H1 (cell line): Measurements from ENCODE around the gene LURAP1L. TPM values are rescaled to one million over a fixed set of nuclear protein-coding genes. Genes with fewer than 3 reads are reported as not detected.

Source experiments
- CTCF ChIA-PET: fragments of 300-600 bp; sonication (Branson Sonifier 250); formaldehyde crosslinking; loops from one replicate; lab custom pipeline; 2021; ENCODE audit not compliant: partially characterized antibody; lab: Charles Lee
- POLR2A ChIA-PET: fragments of 300-600 bp; sonication (Branson Sonifier 250); formaldehyde crosslinking; loops from one replicate; lab custom pipeline; 2021; ENCODE audit warnings: inconsistent platforms; ENCODE audit not compliant: partially characterized antibody; lab: Charles Lee
- DNase-seq, 2 experiments: peaks; one replicate each; pipeline versions ENCODE4 v3.0.0 to v3.0.0-alpha.2; 2010 to 2022; ENCODE audit warnings: low spot score in 2 of 2, low read depth in 1 of 2, mixed read lengths in 1 of 2
- FAIRE-seq: peaks from 2 replicates; lab custom pipeline; 2011; peaks lifted over from hg19 to GRCh38; lab: Jason Lieb, UNC
- H2AFZ ChIP-seq: 2 replicates; pipeline ENCODE4 v1.8.1; 2012; ENCODE audit warnings: low read length, inconsistent platforms
- H2AK5ac ChIP-seq: 2 replicates; pipeline ENCODE4 v1.6.1; 2013; ENCODE audit warnings: low read depth, low read length
- H2BK120ac ChIP-seq: replicated peaks from 2 replicates; pipeline ENCODE3; 2013; ENCODE audit warnings: low read depth, low read length, inconsistent platforms
- H2BK12ac ChIP-seq: 2 replicates; pipeline ENCODE4 v1.6.1; 2013; ENCODE audit warnings: low read depth, low read length
- H2BK15ac ChIP-seq: 2 replicates; pipeline ENCODE4 v1.6.1; 2013; ENCODE audit warnings: low read length
- H2BK20ac ChIP-seq: 2 replicates; pipeline ENCODE4 v1.6.1; 2013; ENCODE audit warnings: low read length
- H2BK5ac ChIP-seq: 2 replicates; pipeline ENCODE4 v1.6.1; 2013; ENCODE audit warnings: low read depth, low read length
- H3K14ac ChIP-seq: 2 replicates; pipeline ENCODE4 v1.6.1; 2013; ENCODE audit warnings: inconsistent platforms; ENCODE audit not compliant: insufficient read length
- H3K18ac ChIP-seq: 2 replicates; pipeline ENCODE4 v1.6.1; 2013; ENCODE audit warnings: low read length; ENCODE audit errors: extremely low read depth
- H3K23ac ChIP-seq: 2 replicates; pipeline ENCODE4 v1.6.1; 2013; ENCODE audit warnings: inconsistent platforms; ENCODE audit not compliant: insufficient read length
- H3K23me2 ChIP-seq: 2 replicates; pipeline ENCODE4 v1.6.1; 2013; ENCODE audit warnings: low read depth, low read length
- H3K27ac ChIP-seq: 2 replicates; pipeline ENCODE4 v1.6.1; 2011; ENCODE audit warnings: low read depth, low read length, inconsistent platforms
- H3K27me3 ChIP-seq, 4 experiments: replicated peaks in 1 of 4; 1 replicate in 1 of 4; 2 replicates in 3 of 4; pipeline versions ENCODE4 v1.6.1 to v1.8.1; 2011 to 2013; ENCODE audit warnings: low read length in 3 of 4, mild to moderate bottlenecking in 3 of 4, inconsistent platforms in 2 of 4, mixed read lengths in 2 of 4, moderate library complexity in 1 of 4; ENCODE audit not compliant: control insufficient read depth in 3 of 4, insufficient read depth in 3 of 4; ENCODE audit errors: extremely low read depth in 1 of 4
- H3K36me3 ChIP-seq, 4 experiments: 2 replicates each; pipeline versions ENCODE4 v1.6.1 to v1.8.1; 2011 to 2013; ENCODE audit warnings: mild to moderate bottlenecking in 4 of 4, low read length in 3 of 4, moderate library complexity in 2 of 4, control low read depth in 1 of 4, inconsistent platforms in 1 of 4; ENCODE audit not compliant: insufficient read depth in 4 of 4, control insufficient read depth in 2 of 4
- H3K4ac ChIP-seq: replicated peaks from 2 replicates; pipeline ENCODE3; 2013; ENCODE audit warnings: low read length, low read depth, mixed read lengths, inconsistent platforms; ENCODE audit not compliant: insufficient read length
- H3K4me1 ChIP-seq, 4 experiments: replicated peaks in 1 of 4; 1 replicate in 1 of 4; 2 replicates in 3 of 4; pipeline versions ENCODE4 v1.6.1 to v1.8.1; 2011 to 2013; ENCODE audit warnings: low read length in 3 of 4, inconsistent platforms in 2 of 4, mixed read lengths in 1 of 4; ENCODE audit not compliant: insufficient read depth in 4 of 4, control insufficient read depth in 3 of 4
- H3K4me2 ChIP-seq, 2 experiments: 2 replicates each; pipeline versions ENCODE4 v1.6.1 to v1.8.1; 2011 to 2013; ENCODE audit warnings: low read depth in 2 of 2, low read length in 2 of 2, control low read depth in 1 of 2, inconsistent platforms in 1 of 2, mild to moderate bottlenecking in 1 of 2; ENCODE audit not compliant: insufficient read depth in 1 of 2
- H3K4me3 ChIP-seq, 4 experiments: fragments of 200-600, 300-600 bp in 1 of 4; sonication (generic), shearing (Covaris generic), sonication (Bioruptor Twin) in 1 of 4; 2 replicates each; pipeline versions ENCODE4 v1.5.1 to v1.8.1; 2011 to 2016; ENCODE audit warnings: low read length in 4 of 4, low read depth in 3 of 4, control low read depth in 2 of 4, inconsistent platforms in 2 of 4, mild to moderate bottlenecking in 2 of 4, mixed read lengths in 1 of 4, moderate library complexity in 1 of 4; ENCODE audit not compliant: insufficient read depth in 2 of 4; ENCODE audit errors: extremely low read depth in 1 of 4
- H3K56ac ChIP-seq: replicated peaks from 2 replicates; pipeline ENCODE3; 2013; ENCODE audit warnings: low read depth, mild to moderate bottlenecking, mixed read lengths, low read length, inconsistent platforms; ENCODE audit not compliant: insufficient read length
- H3K79me1 ChIP-seq: 2 replicates; pipeline ENCODE4 v1.6.1; 2013; ENCODE audit warnings: low read depth, low read length, control low read depth
- H3K79me2 ChIP-seq, 2 experiments: 2 replicates each; pipeline versions ENCODE4 v1.6.1 to v1.8.1; 2012 to 2013; ENCODE audit warnings: low read length in 2 of 2, mild to moderate bottlenecking in 2 of 2, inconsistent platforms in 1 of 2; ENCODE audit not compliant: insufficient read depth in 2 of 2, control insufficient read depth in 1 of 2
- H3K9ac ChIP-seq, 4 experiments: replicated peaks in 1 of 4; 1 replicate in 1 of 4; 2 replicates in 3 of 4; pipeline versions ENCODE4 v1.6.1 to v1.8.1; 2011 to 2013; ENCODE audit warnings: low read depth in 3 of 4, low read length in 3 of 4, control low read depth in 2 of 4, mild to moderate bottlenecking in 2 of 4, moderate library complexity in 2 of 4, inconsistent platforms in 1 of 4; ENCODE audit errors: extremely low read depth in 1 of 4
- H3K9me3 ChIP-seq, 2 experiments: 2 replicates each; pipeline versions ENCODE4 v1.6.1 to v1.8.1; 2012 to 2013; ENCODE audit warnings: mild to moderate bottlenecking in 2 of 2, moderate library complexity in 2 of 2, control low read depth in 1 of 2, inconsistent platforms in 1 of 2, low read depth in 1 of 2, low read length in 1 of 2, mixed read lengths in 1 of 2; ENCODE audit not compliant: insufficient read depth in 2 of 2
- H4K20me1 ChIP-seq, 2 experiments: replicated peaks in 1 of 2; 2 replicates each; pipeline versions ENCODE3 to v1.8.1; 2011 to 2013; ENCODE audit warnings: inconsistent platforms in 2 of 2, low read length in 2 of 2, mild to moderate bottlenecking in 1 of 2; ENCODE audit not compliant: insufficient read depth in 2 of 2, control insufficient read depth in 1 of 2
- H4K5ac ChIP-seq: 2 replicates; pipeline ENCODE4 v1.6.1; 2013; ENCODE audit warnings: low read length, low read depth, mixed read lengths, inconsistent platforms; ENCODE audit not compliant: insufficient read length
- H4K8ac ChIP-seq: 2 replicates; pipeline ENCODE4 v1.8.0; 2013; ENCODE audit warnings: mild to moderate bottlenecking, moderate library complexity, low read length, inconsistent platforms; ENCODE audit not compliant: insufficient read depth; ENCODE audit errors: extremely low read depth
- H4K91ac ChIP-seq: replicated peaks from 2 replicates; pipeline ENCODE3; 2013; ENCODE audit warnings: low read length, mixed read lengths, inconsistent platforms; ENCODE audit not compliant: insufficient read length
- BRCA1 ChIP-seq: IDR thresholded peaks from 2 replicates; pipeline ENCODE4 v1.6.1; 2012; ENCODE audit warnings: low read depth, low read length, improper control_type of control experiment
- CBX8 ChIP-seq: fragments of 300-800, 300-1000 bp; sonication (generic); IDR thresholded peaks from 2 replicates; pipeline ENCODE4 v1.7.1; 2016; ENCODE audit warnings: low read depth, low read length, borderline replicate concordance
- EGR1 ChIP-seq: IDR thresholded peaks from 2 replicates; pipeline ENCODE4 v1.6.1; 2011; ENCODE audit warnings: low read depth, low read length, borderline replicate concordance
- HDAC6 ChIP-seq: IDR thresholded peaks from one replicate; pipeline ENCODE4 v1.7.1; 2012; ENCODE audit warnings: low read depth, mild to moderate bottlenecking, inconsistent platforms, low read length, moderate library complexity
- POU5F1 ChIP-seq: IDR thresholded peaks from 2 replicates; pipeline ENCODE4 v1.6.1; 2011; ENCODE audit warnings: low read depth, mild to moderate bottlenecking, low read length, moderate library complexity
- SRF ChIP-seq: IDR thresholded peaks from 2 replicates; pipeline ENCODE4 v1.6.1; 2011; ENCODE audit warnings: mild to moderate bottlenecking, low read depth, low read length, moderate library complexity
- TCF12 ChIP-seq: IDR thresholded peaks from 2 replicates; pipeline ENCODE4 v1.6.1; 2011; ENCODE audit warnings: low read depth, mild to moderate bottlenecking, low read length
- YY1 ChIP-seq: IDR thresholded peaks from 2 replicates; pipeline ENCODE4 v1.6.1; 2011; ENCODE audit warnings: low read depth, mild to moderate bottlenecking, low read length
- WGBS, 2 experiments: shearing (Covaris generic) in 1 of 2; methylation state at CpG; one replicate each; pipeline versions ENCODE4 v1.1.6 to v1.1.7; 2013 to 2015; ENCODE audit warnings: low lambda C conversion rate in 2 of 2, mixed read lengths in 2 of 2, inconsistent platforms in 1 of 2, low coverage in 1 of 2, missing lambda C conversion rate in 1 of 2; ENCODE audit not compliant: insufficient replicate concordance in 2 of 2, insufficient coverage in 1 of 2, insufficient read length in 1 of 2; ENCODE audit errors: extremely low coverage in 1 of 2, missing lambda C conversion rate in 1 of 2; 5-methylcytosine and 5-hydroxymethylcytosine counted together
- polyA plus RNA-seq, 7 experiments: library from polyadenylated mRNA; depleted of rRNA in 3 of 7; stranded (reverse) in 5 of 7; unstranded in 2 of 7; fragments of >200 nt in 5 of 7; fragments of 200-250 nt in 2 of 7; gene quantifications; 1 replicate in 5 of 7; 2 replicates in 1 of 7; 4 replicates in 1 of 7; pipeline versions ENCODE4 v1.2.1 to v1.2.3, GENCODE V29; 2011 to 2013; ENCODE audit warnings: missing spikeins in 2 of 7, mixed read lengths in 2 of 7
- total RNA-seq: library from RNA; stranded (reverse); fragmentation: NEBNext Ultra II Directional; extraction: Animal tissue kit (Norgen Biotek cat#: 25700); gene quantifications from 2 replicates; pipeline ENCODE4 v1.2.1, GENCODE V29; 2021

The LURAP1L gene
- total and polyA plus RNA-seq, 2 of the 8 experiments (the other 6 are each of a cell fraction or from before 2014, with no cell fraction given), result 0.63 to 1.2 TPM

DNA sequence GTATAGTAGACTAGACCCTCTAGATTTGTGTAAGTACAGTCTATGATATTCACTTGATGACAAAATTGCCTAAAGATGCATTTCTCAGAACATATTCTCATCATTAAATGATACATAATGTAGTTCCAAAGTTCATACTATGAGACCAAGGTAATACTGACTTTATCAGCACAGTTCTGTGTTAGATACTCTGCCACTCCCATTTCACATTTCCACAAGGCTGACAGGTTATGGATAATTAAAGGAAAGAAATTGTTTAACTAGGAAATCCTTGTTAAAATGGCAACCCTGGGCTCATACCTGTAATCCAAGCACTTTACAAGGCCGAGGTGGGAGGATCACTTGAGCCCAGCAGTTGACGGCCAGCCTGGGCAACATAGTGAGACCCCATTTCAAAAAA lies 48.0 kb upstream of the LURAP1L start:
- H3K4me1 ChIP-seq, result no peaks in the 10 kb centered on the region
- no peaks in the 10 kb centered on the region for H4K20me1 ChIP-seq
- H2BK20ac ChIP-seq, result no peak overlapping the region
- H3K4me2 ChIP-seq, result no peak overlapping the region
- H4K5ac ChIP-seq, result no peak overlapping the region
- no peaks in the 10 kb centered on the region for H3K36me3 ChIP-seq
- H3K79me1 ChIP-seq, result no peaks in the 10 kb centered on the region
- no peak overlapping the region for H3K4me3 ChIP-seq
- H3K18ac ChIP-seq, result no peak overlapping the region
- H3K9me3 ChIP-seq, result no peaks in the 10 kb centered on the region
- no peak overlapping the region for H2BK120ac ChIP-seq
- no peak overlapping the region for H2BK5ac ChIP-seq
- DNase-seq, result no peak
- no peak overlapping the region for H4K91ac ChIP-seq
- CTCF ChIA-PET, result interaction anchor here (1.1 to 6.4 kb wide), 4 partner anchors 22 to 158 kb away, joined by 5 to 30 read pairs (median 5); partner anchors contain the start of gene LURAP1L
- no peak overlapping the region for H2BK12ac ChIP-seq
- H3K27ac ChIP-seq, result no peak overlapping the region
- no peak overlapping the region for H3K4ac ChIP-seq
- H3K23me2 ChIP-seq, result no peaks in the 10 kb centered on the region
- no peak overlapping the region for H3K56ac ChIP-seq
- 98% methylated on average over 2 of the region's 2 CpGs; no CpG with 5 or more reads in 1 of the 2 experiments for WGBS, 2 experiments
- H3K9ac ChIP-seq, result no peak overlapping the region
- POLR2A ChIA-PET, result no interaction called here
- no peak overlapping the region for H3K14ac ChIP-seq
- H3K23ac ChIP-seq, result no peak overlapping the region
- H4K8ac ChIP-seq, result no peak overlapping the region
- no peak overlapping the region for H2BK15ac ChIP-seq
- TF ChIP-seq BRCA1, result no peak
- no peak for TF ChIP-seq EGR1
- no peak for TF ChIP-seq HDAC6
- no peak for TF ChIP-seq YY1
- TF ChIP-seq TCF12, result no peak
- no peak for TF ChIP-seq POU5F1
- TF ChIP-seq SRF, result no peak
- TF ChIP-seq CBX8, result no peak
- H2AK5ac ChIP-seq, result no peak overlapping the region
- no peak for FAIRE-seq
- H3K79me2 ChIP-seq, result no peaks in the 10 kb centered on the region
- no peaks in the 10 kb centered on the region for H3K27me3 ChIP-seq
- no peak overlapping the region for H2AFZ ChIP-seq
